Measurements from ENCODE around the gene ROCK2.
"Not testable (repeated sequence)": the region's sequence is repeated elsewhere in the genome, so short reads cannot be mapped to it uniquely, and the experiment has no call there.

Gene ROCK2

DNA sequence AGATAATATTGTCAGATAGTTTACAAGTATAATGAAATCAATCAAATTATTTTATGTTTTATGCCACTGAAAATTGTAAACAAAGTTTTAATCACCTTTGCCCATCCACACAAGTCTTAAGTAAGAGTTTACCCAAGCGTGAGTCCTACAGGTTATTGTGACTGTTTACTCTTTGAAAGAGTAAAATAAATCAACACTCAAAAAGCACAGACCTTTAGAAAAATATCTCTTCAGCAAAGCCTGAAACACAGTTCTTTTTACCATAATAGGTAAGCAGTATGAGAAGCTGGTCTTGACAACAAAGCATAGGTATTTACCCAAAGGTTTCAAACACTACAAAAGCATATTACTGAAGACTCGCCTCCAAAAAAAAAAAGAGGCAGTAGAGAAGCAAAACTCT is 3.7 kb downstream of the ROCK2 start:
- DNase-seq (ENCODE audit: low spot score): no peak

DNA sequence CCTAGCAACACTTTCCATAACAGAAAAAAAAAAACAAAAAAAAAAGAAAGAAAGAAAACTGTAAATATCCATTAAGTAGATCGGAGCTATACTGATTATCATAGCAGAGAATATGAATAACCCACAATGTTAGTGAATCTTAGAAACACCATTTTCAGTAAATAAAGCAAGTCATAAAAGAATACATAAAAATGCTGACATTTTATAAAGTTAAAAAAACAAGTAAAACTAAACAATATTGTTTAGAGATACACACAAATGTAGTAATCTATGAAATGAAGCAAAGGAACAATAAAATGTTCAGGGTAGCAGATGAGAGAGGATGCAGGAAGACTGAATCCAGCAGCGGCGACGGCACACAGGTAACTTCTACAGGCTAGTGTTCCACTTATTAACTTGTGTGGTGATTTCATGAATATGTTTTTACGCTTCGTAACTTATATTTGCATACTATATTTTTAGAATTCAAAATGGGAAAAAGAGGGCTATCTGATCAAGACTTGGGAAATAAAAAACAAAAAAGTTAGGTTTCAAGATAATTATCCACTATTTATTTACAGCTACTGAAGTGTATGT is 4.8 kb downstream of the ROCK2 start:
- DNase-seq (ENCODE audit: low spot score): no peak

DNA sequence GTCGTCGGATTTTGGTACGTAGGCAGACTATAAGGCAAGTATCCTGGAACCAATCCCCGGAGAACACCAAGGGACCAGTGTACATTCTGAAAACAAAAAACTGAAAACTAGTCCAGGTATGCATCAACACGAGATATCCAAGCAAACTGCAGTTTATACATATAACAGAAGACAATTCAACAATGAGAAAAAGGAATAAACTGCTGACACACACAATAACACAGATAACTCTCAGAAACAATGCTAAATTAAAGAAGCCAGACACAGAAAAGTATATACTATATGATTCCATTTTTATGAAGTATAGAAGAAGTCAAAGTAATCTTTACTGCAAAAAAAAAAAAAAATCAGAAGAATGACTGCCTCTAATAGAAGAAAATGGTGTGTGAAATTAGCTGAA is 5.9 kb downstream of the ROCK2 start:
- no peak for DNase-seq (ENCODE audit: low spot score)

DNA sequence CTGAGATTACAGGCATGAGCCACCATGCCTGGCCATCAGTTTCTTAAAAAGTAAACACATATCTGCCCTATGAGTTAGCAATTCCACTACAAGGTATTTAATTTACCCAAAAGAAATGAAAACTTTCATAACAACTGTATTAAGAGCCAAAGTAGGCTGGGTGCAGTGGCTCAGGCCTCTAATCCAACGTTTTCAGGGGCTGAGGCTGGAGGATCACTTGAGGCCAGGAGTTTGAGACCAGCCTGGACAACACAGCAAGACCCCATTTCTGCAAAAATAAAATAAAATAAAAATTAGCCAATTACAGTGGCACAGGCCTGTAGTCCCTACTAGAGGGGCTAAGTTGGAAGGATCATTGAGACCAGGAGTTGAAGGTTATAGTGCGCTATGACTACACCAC is 6.5 kb downstream of the ROCK2 start:
- no peak for DNase-seq (ENCODE audit: low spot score)

DNA sequence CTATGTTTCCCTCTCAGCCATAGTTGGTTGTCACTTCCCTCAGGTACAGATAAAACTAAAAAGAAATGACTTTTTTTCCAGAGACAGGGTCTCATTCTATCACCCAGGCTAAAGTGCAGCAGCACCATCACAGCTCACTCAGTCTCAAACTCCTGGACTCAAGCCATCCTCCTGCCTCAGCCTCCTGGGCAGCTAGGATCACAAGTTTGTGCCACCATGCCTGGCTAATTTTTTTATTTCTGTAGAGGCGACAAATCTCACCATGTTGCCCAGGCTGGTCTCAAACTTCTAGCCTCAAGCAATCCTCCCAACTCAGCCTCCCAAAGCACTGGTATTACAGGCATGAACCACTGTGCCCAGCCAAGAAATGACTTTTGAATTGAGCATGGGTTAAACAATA is 8.2 kb downstream of the ROCK2 start:
- DNase-seq (ENCODE audit: low spot score): no peak

DNA sequence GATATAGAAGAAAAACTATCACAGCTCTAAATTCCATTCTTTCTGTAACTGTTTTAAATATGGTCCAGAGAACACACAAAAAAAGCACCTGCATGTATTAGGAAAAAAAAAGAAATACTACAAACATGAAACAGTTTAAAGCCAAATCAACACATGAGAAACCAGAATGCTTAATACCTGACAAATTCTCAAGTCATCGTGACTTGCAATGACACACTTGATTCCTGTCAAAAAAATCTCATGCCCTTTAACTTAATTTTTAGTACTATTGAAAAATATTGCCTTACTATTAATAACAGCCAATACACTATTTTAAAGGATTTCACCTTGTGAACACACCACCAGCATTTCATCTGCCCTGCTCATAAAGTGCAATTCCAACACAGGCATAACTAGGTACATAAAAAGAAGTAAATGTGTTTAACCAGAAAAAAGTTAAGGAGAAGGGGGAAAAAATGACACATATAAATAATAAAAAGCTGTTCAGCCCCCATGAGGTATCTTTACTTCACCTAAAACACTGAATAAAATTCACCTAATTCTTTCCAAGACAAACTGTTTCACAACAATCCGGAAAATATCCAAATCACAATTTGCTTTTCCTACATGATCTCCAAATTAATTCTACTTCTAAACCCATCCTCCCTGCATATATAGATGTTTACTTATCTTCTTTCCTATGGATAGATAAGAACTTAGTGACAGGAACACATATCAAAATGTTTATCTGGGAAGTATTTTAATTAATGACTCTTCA is 10.8 kb downstream of the ROCK2 start:
- no peak for DNase-seq (ENCODE audit: low spot score)

DNA sequence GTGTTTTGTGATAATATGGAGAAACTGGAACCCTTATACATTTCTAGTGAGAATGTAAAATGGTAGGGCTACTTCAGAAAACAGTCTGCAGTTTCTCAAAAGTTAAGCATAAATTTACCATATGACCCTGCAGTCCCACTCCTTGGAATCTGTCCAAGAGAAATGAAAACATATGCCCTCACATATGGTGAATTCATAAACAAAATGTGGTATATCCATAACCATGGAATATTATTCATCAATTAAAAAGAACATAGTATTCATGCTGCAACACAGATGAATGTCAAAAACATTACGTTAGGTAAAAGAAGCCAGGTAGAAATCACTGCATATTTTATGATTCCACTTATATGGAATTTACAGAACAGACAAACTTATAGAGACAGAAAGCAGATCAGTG is 11.8 kb downstream of the ROCK2 start:
- no peak for DNase-seq (ENCODE audit: low spot score)

DNA sequence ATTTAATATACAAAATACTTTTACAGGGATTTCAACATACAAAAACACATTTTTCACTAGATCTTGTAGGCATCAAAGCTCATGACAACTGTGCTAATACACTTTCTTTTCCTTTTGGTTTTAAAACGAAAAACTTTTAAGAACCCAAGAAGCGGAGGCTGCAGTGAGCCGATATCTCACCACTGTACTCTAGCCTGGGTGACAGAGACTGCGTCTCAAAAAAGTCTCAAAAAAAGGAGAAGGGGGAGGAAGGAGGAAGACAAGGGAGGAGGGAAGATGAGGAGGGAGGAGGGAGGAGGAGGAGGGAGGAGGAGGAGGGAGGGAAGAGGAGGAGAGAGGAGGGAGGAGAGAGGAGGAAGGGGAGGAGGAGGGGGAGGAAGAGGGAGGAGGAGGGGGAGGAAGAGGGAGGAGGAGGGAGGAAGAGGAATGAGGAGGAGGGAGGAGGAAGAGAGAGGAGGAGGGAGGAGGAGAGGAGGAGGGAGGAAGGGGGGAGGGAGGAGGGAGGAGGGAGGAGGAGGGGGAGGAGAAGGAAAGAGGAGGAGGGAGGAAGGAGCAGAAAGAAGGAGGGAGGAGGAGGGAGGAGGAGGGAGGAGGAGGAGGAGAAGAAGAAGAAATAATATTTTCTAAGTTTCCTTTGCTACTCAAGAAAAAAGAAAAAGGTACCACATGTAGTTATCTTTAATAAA is 13.8 kb downstream of the ROCK2 start:
- no peak for DNase-seq (ENCODE audit: low spot score)

DNA sequence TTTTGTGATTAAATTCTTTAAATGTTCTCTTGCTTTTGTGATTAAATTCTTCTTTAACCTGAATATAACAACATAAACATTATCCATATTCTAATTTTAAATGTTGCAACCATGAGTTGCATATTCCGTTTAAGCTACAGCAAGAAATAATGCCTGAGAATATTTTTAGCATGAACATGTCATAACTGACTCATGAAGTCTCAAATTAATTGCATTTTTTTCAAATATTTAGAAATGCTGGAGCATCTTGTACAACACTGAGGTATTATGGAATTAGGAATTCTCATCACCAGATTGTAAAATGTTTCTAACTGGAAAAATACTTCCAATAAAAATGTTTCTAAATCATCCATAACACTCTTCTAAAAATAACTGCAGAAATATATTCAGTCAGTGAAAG is 14.7 kb downstream of the ROCK2 start:
- no peak for DNase-seq (ENCODE audit: low spot score)

DNA sequence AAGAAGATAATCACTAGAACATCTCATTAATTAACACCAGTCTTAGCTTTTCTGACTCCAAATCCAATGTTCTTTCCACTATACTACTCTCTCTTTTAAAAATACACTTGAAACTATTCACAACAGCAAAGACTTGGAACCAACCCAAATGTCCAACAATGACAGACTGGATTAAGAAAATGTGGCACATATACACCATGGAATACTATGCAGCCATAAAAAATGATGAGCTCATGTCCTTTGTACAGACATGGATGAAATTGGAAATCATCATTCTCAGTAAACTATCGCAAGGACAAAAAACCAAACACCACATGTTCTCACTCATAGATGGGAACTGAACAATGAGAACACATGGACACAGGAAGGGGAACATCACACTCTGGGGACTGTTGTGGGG is 15.9 kb downstream of the ROCK2 start:
- not testable (repeated sequence) for DNase-seq (ENCODE audit: low spot score)

DNA sequence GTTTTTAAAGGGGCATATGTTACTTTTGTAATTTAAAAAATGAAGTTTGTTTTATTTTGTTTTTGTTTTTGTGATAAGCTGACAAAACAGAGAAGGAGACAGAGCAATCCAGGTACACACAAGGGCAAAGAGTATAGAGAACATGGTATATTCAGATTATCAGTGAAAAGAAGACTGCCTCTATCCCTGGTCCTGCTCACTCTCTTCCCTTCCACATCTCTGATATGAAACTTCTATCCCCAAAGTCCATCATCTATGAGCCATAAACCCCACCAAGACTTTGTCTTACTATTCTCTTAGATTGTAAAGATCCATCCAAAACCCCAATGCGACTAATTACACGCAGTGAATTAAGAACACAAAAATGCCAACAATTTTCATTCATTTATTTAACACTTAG is 16.6 kb downstream of the ROCK2 start:
- DNase-seq (ENCODE audit: low spot score): no peak

DNA sequence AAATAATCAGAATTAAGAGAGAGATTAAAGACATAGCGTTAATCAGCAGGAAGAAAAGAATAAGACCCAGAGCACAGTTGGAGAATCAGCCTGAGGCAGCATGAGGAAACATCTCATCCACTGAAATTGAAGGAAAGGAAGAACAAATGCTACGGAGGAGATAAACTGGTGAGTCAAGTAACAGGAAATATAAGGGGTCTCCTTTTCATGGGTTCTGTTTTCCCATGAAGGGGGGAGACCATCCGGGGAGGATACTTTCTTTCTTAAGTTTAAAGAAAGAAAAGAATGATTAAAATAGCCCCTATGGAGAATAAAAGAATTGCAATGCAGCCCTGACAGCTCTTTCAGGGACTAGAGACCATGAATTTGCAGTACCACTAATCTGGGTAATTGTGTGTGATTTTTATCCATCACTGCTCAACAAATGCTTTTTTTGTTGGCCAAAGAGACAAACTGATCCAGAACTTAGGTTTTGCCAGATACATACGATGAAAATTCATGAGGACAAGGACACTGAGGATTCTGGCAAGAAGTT is 17.7 kb downstream of the ROCK2 start:
- no peak for DNase-seq (ENCODE audit: low spot score)

DNA sequence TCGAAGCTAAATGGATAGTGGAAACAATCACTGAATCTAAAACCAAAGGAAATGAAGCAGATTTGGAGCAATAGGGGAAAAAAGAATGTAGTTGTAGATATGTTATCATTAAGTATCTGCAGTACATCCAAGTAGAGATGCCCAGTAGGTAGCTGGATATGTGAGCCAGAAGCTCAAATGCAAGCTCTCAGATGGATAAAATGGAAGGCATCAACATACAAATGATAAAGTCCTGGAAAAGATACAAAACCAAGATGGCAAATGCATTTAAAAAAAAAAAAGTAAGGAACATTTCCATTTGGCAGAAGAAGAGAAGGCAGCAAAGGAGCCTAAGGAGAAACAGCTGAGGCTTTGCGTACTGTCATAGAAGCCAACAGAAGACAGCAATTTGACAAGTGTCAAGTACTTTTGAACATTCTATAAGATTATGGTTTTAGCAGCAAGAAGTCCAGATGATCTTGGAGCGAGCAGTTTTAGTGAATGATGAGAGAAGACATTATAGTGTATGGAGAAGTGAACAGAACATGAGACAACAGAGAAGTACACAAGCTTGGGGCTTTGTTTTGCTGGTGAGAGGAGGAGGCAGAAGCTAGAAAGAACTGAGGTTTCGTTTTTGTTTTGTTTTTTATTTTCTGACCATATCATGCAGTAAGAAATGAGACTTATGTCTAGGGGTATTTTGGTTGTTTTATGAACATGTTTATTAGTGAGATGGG is 18.3 kb downstream of the ROCK2 start:
- no peak for DNase-seq (ENCODE audit: low spot score)

DNA sequence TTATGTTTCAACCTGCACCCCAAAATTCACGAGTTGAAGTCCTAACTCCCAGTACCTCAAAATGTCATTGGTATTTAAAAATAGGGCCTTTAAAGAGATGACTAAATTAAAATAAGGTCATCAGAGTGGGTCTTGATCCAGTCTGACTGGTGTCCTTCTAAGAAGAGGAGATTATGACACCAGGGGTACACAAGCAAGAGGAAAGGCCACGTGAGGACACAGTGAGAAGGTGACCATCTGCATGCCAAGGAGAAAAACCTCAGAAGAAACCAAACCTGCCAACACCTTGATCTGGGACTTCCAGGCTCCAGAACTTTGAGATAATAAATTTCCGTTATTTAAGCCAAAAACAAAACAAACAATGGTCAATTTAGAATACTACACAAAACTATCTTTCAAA is 22.6 kb downstream of the ROCK2 start:
- DNase-seq (ENCODE audit: low spot score): no peak

DNA sequence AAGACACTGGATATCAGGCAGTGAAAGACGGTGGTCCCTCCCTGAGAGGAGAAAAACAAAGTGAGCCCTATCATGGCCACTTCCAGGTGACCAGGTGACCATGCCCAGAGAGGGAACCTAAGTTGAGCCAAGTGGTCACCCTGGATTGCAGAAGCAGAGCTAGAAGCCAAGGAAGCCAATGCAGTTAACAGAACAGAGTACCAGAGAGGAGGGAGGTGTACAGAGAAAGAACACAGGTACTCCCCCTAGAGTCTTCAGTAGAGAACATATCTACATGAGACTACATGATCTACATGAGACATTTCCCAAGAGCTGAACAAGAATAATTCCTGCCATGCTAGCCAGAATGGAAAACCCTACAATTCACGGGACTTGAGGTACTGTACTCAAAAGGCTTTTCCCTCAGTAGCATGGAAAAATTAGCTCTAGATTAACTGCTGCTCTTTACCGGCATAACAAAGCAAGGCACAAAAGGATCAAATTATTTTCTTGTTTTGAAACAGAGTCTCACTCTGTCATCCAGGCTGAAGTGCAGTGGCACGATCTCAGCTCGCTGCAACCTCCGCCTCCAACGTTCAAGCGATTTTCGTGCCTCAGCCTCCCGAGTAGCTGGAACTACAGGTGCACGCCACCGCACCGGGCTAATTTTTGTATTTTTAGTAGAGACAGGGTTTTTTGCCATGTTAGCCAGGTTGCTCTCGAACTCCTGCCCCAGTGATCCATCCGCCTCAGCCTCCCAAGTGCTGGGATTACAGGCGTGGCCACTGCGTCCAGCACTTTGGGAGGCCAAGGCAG is 23.5 kb downstream of the ROCK2 start:
- DNase-seq (ENCODE audit: low spot score): no peak

DNA sequence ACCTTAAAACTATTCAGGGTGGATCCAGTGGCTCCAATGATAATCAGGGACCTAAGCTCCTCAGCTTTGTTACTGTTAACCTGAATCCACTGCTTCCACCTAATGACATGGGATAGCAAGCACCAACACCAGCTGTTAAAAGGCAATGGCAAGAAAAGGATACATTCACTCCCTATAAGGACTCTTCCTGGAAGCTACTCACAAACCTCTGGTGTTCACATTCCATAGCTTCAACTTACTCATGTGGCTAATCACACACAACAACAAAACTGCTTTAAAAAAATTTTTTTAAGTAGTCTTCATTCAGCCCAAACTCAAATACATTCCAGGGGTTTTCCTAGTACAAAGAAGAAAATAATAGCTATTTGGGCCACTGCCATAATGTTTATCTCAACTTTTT is 24.5 kb downstream of the ROCK2 start:
- DNase-seq (ENCODE audit: low spot score): no peak

DNA sequence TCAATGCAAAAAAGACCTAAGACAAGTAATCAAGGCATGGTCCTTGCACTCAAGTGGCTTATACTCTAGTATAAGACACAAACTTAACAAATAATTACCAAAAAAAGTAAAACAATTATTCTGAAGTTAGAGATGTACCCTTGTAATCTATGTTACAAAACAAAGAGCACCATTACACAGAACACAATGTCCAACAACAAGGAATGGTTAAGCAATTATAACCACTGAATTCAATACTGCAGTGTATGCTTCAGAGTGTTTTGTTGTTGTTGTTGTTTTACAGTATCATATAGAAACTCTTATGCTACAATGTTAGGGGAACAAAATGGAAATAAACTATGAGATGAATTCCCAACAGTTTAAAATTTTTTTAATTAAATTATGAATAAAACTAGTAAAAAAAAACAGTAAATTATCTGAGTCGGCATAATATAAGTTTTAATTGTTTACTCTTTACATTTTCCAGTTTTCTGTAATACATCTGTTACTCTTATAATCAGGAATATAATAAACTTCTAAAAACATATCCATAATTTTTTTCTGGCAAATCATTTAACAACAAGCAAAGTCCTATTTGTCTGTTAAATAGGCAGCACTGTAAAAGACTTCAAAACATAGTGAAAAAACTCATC is 29.2 kb downstream of the ROCK2 start:
- DNase-seq (ENCODE audit: low spot score): no peak

DNA sequence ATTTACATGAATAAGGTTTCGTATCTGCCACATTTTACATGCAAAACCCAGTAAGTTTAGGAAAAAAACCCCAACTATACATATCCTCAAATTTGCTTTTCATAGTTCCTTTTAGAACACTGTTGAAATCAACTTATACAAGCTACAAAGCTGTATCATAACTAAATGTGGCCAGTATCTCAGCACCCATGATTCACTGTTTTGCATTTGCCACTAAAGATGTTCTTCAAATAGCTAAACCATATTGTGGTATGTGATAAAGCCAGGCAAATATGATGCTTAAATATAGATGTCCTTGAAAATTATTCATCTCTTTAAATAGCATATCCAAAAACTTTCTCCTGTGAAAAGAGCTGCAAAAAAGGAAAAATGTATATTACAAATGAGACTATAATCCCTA is 29.9 kb downstream of the ROCK2 start:
- no peak for DNase-seq (ENCODE audit: low spot score)

DNA sequence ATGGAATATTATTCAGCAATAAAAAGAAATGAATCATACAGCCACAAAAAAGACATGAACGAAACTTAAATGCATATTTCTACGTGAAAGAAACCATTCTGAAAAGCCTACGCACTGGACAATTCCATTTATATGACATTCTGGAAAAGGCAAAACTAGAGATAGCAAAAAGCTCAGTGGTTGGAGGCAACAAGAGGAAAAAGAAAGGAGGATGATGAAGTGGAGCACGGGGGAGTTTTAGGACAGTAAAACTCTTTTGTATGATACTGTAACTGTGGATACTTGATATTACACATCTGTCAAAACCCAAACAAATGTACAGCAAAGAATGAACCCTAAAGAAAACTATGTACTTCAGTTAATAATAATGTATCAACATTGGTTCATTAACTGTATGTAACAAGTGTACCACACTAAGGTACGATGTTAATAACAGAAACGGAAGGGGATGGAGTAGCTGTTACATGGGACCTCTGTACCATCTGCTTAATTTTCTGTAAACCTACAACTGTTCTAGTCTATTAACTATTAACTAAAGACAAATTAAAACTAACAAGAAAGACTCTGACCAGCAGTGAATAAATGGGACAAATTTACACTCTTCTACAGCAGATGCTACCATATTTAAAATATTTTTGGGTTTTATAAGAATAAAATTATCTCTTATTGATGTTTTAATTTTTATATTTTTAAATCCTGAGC is 31.5 kb downstream of the ROCK2 start:
- DNase-seq (ENCODE audit: low spot score): no peak

DNA sequence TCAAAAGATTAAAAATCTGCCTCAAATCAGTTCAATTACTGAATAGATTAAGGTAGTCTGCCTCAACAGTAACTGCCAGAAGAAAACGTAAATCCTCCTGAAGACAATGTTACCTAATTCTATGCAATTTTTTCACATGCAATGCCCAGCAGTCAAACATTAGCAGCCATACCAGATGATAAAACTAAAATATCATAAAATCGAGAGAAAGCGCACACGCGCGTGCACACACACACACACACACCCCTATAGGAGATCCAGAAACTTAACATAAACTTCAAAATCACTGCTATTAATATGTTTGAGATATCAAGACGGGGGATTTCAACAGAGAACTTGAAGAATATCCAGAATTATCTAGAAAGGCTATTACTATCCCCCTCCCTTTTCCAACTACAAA is 32.9 kb downstream of the ROCK2 start:
- DNase-seq (ENCODE audit: low spot score): no peak

DNA sequence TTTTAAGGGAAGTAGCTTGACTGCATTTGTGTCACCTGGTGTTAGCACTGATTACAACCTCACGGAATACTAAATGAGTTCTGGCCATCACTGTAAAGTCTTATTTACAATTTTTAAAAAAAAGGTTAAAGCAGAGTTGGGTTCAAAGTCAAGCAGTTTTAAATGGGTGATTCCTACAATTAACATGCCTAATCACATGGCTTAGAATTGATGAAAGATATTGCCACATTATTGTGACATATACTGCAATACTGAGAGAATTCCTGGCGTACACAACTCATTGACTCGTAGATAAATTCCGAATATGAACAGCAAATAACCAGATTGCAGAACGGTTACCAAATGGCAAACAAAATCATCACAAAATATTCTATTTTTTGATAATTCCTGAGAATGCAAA is 34.2 kb downstream of the ROCK2 start:
- DNase-seq (ENCODE audit: low spot score): no peak

Measured in CD4-positive, alpha-beta T cell treated with Interleukin-2 at 100 ng/mL for 4 hours (primary cell).